HL-60 (cell line): ENCODE results near the gene SRP9.

Experiments
- DNase-seq, 2 experiments: peaks; one replicate each; pipeline ENCODE4 v3.0.0-alpha.2; 2010 to 2020; ENCODE audit warnings: low read depth in 1 of 2, low spot score in 1 of 2
- H3K27ac ChIP-seq: fragments of 250-450 bp; sonication (Bioruptor Pico); replicated peaks from 2 replicates; pipeline ENCODE4 v1.5.1; 2020; ENCODE audit warnings: mild to moderate bottlenecking, moderate library complexity
- H3K27me3 ChIP-seq: fragments of 250-450 bp; sonication (Bioruptor Pico); 2 replicates; pipeline ENCODE4 v1.5.1; 2021; ENCODE audit warnings: mild to moderate bottlenecking, moderate library complexity; ENCODE audit not compliant: insufficient read depth, poor library complexity, severe bottlenecking
- H3K4me3 ChIP-seq: replicated peaks from 2 replicates; pipeline ENCODE4 v1.5.1; 2011; ENCODE audit warnings: mild to moderate bottlenecking, control low read depth, low read length; ENCODE audit not compliant: insufficient read depth
- CTCF ChIP-seq: IDR thresholded peaks from one replicate; pipeline ENCODE4 v1.5.1; 2011; ENCODE audit warnings: low read length, control low read depth, inconsistent platforms; ENCODE audit not compliant: insufficient read depth
- GABPA ChIP-seq: IDR thresholded peaks from 2 replicates; pipeline ENCODE4 v1.6.1; 2012; ENCODE audit warnings: low read depth
- POLR2AphosphoS5 ChIP-seq: IDR thresholded peaks from 2 replicates; pipeline ENCODE4 v1.6.1; 2012; ENCODE audit warnings: low read depth
- REST ChIP-seq: IDR thresholded peaks from 2 replicates; pipeline ENCODE4 v1.6.1; 2012; ENCODE audit warnings: low read depth; ENCODE audit not compliant: insufficient replicate concordance
- SPI1 ChIP-seq: IDR thresholded peaks from 2 replicates; pipeline ENCODE4 v1.6.1; 2012; ENCODE audit warnings: low read depth, mild to moderate bottlenecking, borderline replicate concordance
- long read RNA-seq: library from polyadenylated mRNA; unstranded; transcript quantifications from one replicate; pipeline ENCODE4 v2.0.0, GENCODE V29; 2020

The SRP9 gene
- long read RNA-seq, transcript SRP9-203 (4 exons, 1,596 nt): minor isoform, 293 of 1,181 reads
- long read RNA-seq, transcript SRP9-201 (3 exons, 1,480 nt): major isoform, 824 of 1,181 reads
- long read RNA-seq, partial matches to known transcripts: 2 of 1,181 reads
- long read RNA-seq, other reads (novel, unspliced or antisense): 58 of 1,181 reads

GRCh38 chr1:225777583-225778336 is at the start of gene SRP9:
SRP9 (plus strand) TSS chr1:225777826; CDS start chr1:225777941, 115 bp downstream.
- TF ChIP-seq POLR2AphosphoS5 (peak; percentile 77), CTCF (peak; percentile 85), SPI1 (no peak), REST (no peak), GABPA (no peak)
- H3K27me3 ChIP-seq: no peaks in the 10 kb centered on the region
- peak; percentile 96 to 99 for DNase-seq
- peak within 1 kb of the TSS; percentile 97 for H3K27ac ChIP-seq
- H3K4me3 ChIP-seq: peak within 1 kb of the TSS; percentile 50

- no peak for DNase-seq
- TF ChIP-seq SPI1: no peak
- TF ChIP-seq GABPA: no peak
- TF ChIP-seq REST: no peak
- H3K27ac ChIP-seq: no peak overlapping the region
- H3K27me3 ChIP-seq: no peaks in the 10 kb centered on the region
- no peak overlapping the region for H3K4me3 ChIP-seq
Observed at GRCh38 chr1:225731491-225731890, 46.1 kb upstream of the SRP9 start.

GRCh38 chr1:225733254-225733653 is 44.4 kb upstream of the SRP9 start:
- no peak overlapping the region for H3K4me3 ChIP-seq
- no peaks in the 10 kb centered on the region for H3K27me3 ChIP-seq
- TF ChIP-seq CTCF: no peak
- TF ChIP-seq REST: no peak
- no peak for TF ChIP-seq POLR2AphosphoS5
- TF ChIP-seq SPI1: no peak
- no peak for TF ChIP-seq GABPA
- no peak for DNase-seq
- no peak overlapping the region for H3K27ac ChIP-seq
